GM12872 (cell line): Measurements from ENCODE around the gene MARK2.
A peak's percentile ranks its signal among the peaks of the same experiment; 100 is the strongest.

Experiments
- TF ChIP-seq, protein P1 (sequence below): IDR thresholded peaks from 3 replicates; pipeline ENCODE4 v1.5.1; 2011; ENCODE audit warnings: low read depth, mild to moderate bottlenecking, low read length, moderate library complexity; ENCODE audit not compliant: insufficient read depth

MARK2 gene

DNA sequence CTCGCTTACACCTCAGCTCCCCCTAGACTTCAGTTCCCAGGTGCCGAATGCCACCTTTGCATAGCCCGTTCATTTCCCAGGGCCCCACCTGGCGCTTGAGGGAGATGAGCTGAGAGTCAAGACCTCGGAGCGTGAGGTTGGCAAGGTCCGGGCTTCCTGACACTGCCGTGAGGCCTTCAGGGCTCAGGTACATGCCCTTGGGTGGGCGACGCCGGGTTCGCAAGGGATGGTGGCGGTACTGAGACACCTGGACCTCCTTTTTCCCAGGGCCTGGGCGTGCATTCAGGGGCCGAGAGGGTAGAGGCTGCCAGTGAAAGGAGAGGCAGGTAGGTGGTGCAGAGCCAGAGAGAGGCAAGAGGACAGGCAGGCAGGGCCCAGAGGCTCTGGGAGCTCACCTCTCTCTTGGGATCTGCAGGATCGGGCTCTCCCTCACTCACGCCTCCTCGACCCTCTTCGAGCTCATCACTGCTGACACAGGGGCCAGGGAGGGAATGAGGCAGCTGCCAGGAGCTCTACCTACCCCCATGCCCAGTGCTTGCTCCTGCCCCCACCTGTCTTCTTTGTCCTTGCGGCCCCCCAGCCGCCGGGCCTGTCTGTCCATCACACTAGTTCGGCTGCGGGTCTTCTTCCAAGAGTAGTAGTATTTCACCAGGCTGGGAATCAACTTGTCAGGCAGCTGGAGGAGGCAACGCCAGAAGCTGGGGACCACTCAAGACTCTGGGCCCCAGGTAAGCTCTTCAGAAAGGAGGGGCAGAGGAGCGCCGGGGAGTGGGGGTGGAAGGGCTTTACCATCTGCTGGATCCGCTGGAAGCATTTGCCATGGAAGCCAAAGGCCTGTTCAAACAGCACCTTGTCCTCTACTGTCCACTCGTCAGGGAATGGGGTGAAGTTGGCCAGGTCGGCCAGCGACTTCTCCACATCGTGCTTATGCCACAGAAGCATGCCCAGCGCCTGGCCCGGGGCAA, 75.2 kb downstream of the MARK2 start:
- TF ChIP-seq, protein P1, sequence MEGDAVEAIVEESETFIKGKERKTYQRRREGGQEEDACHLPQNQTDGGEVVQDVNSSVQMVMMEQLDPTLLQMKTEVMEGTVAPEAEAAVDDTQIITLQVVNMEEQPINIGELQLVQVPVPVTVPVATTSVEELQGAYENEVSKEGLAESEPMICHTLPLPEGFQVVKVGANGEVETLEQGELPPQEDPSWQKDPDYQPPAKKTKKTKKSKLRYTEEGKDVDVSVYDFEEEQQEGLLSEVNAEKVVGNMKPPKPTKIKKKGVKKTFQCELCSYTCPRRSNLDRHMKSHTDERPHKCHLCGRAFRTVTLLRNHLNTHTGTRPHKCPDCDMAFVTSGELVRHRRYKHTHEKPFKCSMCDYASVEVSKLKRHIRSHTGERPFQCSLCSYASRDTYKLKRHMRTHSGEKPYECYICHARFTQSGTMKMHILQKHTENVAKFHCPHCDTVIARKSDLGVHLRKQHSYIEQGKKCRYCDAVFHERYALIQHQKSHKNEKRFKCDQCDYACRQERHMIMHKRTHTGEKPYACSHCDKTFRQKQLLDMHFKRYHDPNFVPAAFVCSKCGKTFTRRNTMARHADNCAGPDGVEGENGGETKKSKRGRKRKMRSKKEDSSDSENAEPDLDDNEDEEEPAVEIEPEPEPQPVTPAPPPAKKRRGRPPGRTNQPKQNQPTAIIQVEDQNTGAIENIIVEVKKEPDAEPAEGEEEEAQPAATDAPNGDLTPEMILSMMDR = no peak

DNA sequence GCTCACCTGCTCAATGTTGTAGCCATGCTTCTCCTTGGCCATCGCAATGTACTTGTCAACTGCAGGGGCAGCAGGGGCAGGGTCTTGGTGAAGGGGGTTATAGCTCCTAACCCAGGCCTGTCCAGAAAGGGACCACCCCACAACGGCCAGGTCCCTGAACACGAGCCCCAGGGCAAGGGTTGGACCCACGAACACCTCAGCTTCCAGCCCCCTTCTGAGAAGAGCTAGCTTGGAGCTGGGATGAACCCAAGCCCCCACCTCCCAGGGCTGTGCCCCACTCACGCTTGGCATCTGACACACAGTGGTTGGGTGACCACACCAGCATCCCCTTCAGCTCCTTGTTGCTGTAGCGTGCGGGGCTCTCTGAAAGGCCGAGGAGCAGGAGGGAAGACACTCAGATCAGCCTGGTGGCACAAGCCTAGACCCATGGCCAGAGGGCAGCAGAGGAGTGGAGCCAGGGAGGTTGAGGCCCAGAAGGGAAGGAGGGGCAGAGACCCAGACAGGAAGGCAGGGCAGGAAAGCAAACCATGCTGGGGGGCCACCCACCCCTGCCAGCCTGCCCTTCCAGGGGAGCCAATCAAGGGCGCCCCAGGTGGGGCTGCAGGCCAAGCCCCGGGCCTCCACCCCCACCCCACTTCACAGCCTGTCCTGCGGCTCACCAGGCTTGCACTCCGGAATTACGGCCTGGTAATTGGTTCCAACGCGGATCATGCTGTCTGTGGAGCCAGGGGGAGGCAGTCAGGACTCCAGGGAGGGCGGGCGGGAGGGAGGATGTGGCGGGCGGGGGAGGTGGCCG, 76.2 kb downstream of the MARK2 start:
- TF ChIP-seq, protein P1 = no peak

DNA sequence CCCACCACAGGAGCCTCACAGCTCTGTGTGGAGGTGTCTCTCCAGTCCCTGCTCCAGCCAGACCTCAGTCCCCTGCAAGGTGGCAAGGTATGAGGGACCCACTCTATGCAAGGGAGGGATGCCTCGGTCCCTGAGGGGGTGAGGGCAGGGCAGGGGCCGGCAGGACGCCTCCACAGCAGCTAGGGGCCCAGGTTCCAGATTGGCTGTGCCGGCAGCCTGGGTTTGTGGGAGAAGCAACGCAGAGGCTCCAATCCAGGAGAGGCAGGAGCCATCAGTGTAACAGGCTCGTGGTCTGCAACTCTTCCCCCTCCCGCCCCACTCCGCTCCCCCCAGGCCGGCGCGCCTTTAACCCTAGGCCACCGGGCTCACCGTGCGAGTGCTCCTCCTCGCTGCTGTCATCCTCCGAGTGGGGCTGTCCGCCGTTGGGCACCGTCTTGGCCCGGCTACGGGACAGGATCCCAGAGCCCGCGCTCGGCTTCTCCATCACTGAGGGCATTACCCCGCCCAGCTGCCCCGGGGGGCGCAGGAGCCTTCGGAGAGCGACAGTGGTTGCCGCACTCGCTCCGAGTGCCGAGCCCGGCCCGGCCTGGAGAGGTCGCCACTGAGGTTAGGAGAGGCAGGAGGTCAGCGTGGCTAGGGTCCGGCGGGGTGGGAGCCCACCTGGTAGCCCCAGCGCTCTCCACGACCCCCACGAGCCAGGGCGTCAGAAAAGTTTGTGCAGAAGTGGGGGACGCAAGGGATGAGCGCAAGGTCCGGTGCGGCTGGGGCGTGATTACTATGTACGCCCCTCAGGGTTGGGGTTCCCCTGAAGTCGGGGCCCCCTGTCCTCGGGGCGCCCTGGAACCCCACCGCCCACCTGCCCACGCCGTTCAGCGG, 77.3 kb downstream of the MARK2 start:
- TF ChIP-seq, protein P1 = peak; percentile 51

- TF ChIP-seq, protein P1 = no peak
Observed at GRCh38 chr11:63916837-63917691, 78.2 kb downstream of the MARK2 start, which contains the start of gene RCOR2. RCOR2 (minus strand) TSS chr11:63917164; CDS start chr11:63916456, 708 bp downstream.

DNA sequence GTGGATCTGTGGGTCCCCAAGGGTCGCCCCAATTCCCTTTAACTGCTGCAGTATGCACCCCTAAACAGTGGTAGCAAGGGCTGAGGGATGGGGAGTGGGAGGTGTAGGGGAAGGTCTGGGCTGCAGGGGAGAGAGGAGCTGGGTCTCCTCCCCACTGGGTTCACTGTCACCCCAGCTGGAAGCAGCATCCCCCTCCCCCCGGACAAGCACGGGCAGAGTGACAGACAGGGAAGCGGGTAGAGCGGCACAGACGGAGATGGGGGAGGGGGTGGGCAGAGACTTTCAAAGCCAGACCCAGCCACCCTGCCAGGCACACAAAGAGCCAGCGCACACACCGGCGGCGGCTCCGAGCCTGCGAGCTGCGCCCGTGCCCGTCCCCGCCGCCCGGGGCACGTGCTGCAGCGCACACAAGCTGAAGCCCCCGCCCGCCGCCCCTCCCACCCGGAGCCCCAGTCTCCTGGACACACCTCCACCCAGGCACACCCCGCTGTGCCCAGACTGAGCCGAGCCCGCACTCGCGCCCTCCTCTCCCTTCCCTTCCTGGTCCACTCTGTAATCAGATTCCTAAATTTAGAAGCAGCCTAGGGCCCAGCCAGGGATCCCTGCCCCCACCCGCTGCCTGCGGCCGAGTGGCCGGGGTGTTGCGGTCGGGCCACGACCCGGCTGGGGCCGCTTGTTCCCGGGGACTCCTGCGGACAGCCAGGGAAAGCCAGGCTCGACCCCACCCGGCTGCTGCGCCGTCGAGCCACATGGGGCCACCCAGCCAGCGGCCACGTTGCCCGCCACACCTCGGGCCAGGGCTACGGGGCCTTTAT, 79.0 kb downstream of the MARK2 start:
- TF ChIP-seq, protein P1 = no peak
